Upper lobe of left lung (tissue), 4 donors: ENCODE measurements around the gene TTLL10.

Experiments used
- POLR2AphosphoS5 ChIP-seq, 2 donors: sonication (generic); formaldehyde crosslinking; IDR thresholded peaks; one replicate each; pipeline ENCODE4 v1.5.1; 2017; ENCODE audit warnings: antibody characterized with exemption in 2 of 2
- TF ChIP-seq, protein P1 (sequence below), 6 experiments: fragments of 450-650 bp in 4 of 6; fragments of 200-600 bp in 2 of 6; sonication (generic) in 2 of 6; IDR thresholded peaks; one replicate each; pipeline ENCODE4 v1.5.1; 2016 to 2019; ENCODE audit warnings: antibody characterized with exemption in 6 of 6

DNA sequence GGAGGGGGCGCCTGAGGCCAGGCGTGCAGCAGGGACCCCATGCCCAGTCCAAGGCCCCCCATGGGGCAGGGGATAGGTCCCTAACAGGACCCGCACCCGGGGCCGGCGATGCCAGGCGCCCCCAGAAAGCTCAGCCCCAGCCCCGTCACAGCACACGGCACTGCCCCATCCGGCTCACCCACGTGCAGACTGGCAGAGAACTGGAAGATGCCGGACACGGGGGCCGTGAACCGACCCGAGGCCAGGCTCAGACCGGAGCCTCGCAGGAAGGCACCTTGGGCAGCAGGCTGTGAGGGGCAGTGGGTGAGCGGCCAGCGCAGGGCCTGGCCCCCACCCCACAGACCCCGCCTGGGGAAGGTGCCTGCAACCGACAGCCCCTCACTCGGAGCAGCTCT, 69.6 kb downstream of the TTLL10 start:
- TF ChIP-seq, protein P1, sequence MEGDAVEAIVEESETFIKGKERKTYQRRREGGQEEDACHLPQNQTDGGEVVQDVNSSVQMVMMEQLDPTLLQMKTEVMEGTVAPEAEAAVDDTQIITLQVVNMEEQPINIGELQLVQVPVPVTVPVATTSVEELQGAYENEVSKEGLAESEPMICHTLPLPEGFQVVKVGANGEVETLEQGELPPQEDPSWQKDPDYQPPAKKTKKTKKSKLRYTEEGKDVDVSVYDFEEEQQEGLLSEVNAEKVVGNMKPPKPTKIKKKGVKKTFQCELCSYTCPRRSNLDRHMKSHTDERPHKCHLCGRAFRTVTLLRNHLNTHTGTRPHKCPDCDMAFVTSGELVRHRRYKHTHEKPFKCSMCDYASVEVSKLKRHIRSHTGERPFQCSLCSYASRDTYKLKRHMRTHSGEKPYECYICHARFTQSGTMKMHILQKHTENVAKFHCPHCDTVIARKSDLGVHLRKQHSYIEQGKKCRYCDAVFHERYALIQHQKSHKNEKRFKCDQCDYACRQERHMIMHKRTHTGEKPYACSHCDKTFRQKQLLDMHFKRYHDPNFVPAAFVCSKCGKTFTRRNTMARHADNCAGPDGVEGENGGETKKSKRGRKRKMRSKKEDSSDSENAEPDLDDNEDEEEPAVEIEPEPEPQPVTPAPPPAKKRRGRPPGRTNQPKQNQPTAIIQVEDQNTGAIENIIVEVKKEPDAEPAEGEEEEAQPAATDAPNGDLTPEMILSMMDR (IDR thresholded peaks at IDR 0.05), result no peak
- TF ChIP-seq POLR2AphosphoS5 (IDR thresholded peaks at IDR 0.05), result no peak
